Smooth muscle cell (in vitro differentiated cells): Measurements from ENCODE around the gene PSMD13. TPM values are rescaled to one million over a fixed set of nuclear protein-coding genes. Genes with fewer than 3 reads are reported as not detected.

ENCODE experiments used
- DNase-seq: peaks from one replicate; lab custom pipeline; 2025; ENCODE audit not compliant: unreplicated experiment; lab: John Stamatoyannopoulos, UW
- H2AFZ ChIP-seq: fragments of 200-600 bp; sonication (generic); 2 replicates; pipeline ENCODE4 v1.6.0; 2016; ENCODE audit warnings: antibody characterized with exemption, low read depth, mild to moderate bottlenecking
- H3F3A ChIP-seq: fragments of 200-600 bp; sonication (generic); 2 replicates; pipeline ENCODE4 v1.6.0; 2017; ENCODE audit warnings: antibody characterized with exemption, low read depth
- H3K27ac ChIP-seq: fragments of 200-600 bp; sonication (generic); 2 replicates; pipeline ENCODE4 v1.5.1; 2016; ENCODE audit warnings: low read depth, mild to moderate bottlenecking
- H3K27me3 ChIP-seq: fragments of 200-600 bp; sonication (generic); 2 replicates; pipeline ENCODE4 v1.6.1; 2016; ENCODE audit warnings: low read depth, mild to moderate bottlenecking
- H3K36me3 ChIP-seq: fragments of 200-600 bp; sonication (generic); 2 replicates; pipeline ENCODE4 v1.5.1; 2016; ENCODE audit warnings: low read depth
- H3K4me1 ChIP-seq: fragments of 200-600 bp; sonication (generic); 2 replicates; pipeline ENCODE4 v1.5.1; 2016; ENCODE audit warnings: low read depth
- H3K4me2 ChIP-seq: fragments of 200-600 bp; sonication (generic); 2 replicates; pipeline ENCODE4 v1.6.0; 2016; ENCODE audit warnings: mild to moderate bottlenecking
- H3K4me3 ChIP-seq: fragments of 200-600 bp; sonication (generic); 2 replicates; pipeline ENCODE4 v1.5.1; 2016; ENCODE audit warnings: mild to moderate bottlenecking
- H3K79me2 ChIP-seq: fragments of 200-600 bp; sonication (generic); 2 replicates; pipeline ENCODE4 v1.6.0; 2016; ENCODE audit warnings: low read depth, mild to moderate bottlenecking
- H3K9ac ChIP-seq: fragments of 200-600 bp; sonication (generic); 2 replicates; pipeline ENCODE4 v1.6.0; 2016; ENCODE audit warnings: low read depth
- H3K9me3 ChIP-seq: fragments of 200-600 bp; sonication (generic); replicated peaks from 2 replicates; pipeline ENCODE4 v1.5.1; 2016; ENCODE audit warnings: low read depth
- H4K20me1 ChIP-seq: fragments of 200-600 bp; sonication (generic); 2 replicates; pipeline ENCODE4 v1.6.0; 2016; ENCODE audit warnings: low read depth
- WGBS: methylation state at CpG from one replicate; pipeline ENCODE4 v1.1.7; 2016; ENCODE audit warnings: low lambda C conversion rate; 5-methylcytosine and 5-hydroxymethylcytosine counted together
- polyA plus RNA-seq: library from polyadenylated mRNA; unstranded; fragments of >200 nt; fragmentation: Nextera tagmentation; extraction: Ambion mirVana; gene quantifications from 2 replicates; pipeline ENCODE4 v1.2.1, GENCODE V29; 2016
- total RNA-seq: library from RNA; depleted of rRNA; stranded (reverse); fragments of >200 nt; gene quantifications from 2 replicates; pipeline ENCODE4 v1.2.3, GENCODE V29; 2014
- TF ChIP-seq, protein P1 (sequence below): fragments of 200-600 bp; sonication (generic); IDR thresholded peaks from 2 replicates; pipeline ENCODE4 v1.5.1; 2017; ENCODE audit warnings: borderline replicate concordance, mild to moderate bottlenecking, antibody characterized with exemption; ENCODE audit not compliant: insufficient read depth, poor library complexity, severe bottlenecking

PSMD13 gene
- total and polyA plus RNA-seq, 2 experiments from 2014 or later, result 77.4 to 200 TPM

DNA sequence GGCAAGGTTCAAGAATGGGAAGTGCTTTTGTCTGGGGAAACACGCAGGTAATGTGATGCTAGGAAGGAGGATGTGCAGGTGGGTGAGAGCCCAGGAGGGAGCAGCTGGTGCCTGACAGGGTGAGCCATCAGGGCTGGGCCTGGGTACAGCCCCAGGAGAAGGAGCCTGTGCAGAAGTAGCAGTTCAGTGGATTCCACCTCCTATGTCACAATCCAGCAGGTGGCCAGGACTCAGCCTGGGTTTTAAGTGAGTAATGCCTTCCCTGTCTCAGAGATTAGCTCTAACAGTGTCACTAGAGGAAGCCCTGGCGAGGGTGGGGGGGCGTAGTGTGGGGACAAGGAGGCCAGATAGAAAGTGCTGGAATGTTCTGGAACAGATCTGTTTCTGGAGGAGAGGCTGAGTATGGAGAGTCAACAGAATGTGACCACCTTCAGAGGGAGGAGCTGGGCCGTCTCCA, 21.2 kb upstream of the PSMD13 start:
- 93% methylated on average over 4 of the region's 4 CpGs for WGBS
- DNase-seq, result no peak
- H3K27ac ChIP-seq, result peak overlapping the region; percentile 9
- H3K27me3 ChIP-seq, result no peaks in the 10 kb centered on the region
- no peaks in the 10 kb centered on the region for H3K36me3 ChIP-seq
- H3K4me3 ChIP-seq, result no peak overlapping the region
- no peak overlapping the region for H2AFZ ChIP-seq
- no peak overlapping the region for H3K9ac ChIP-seq
- H3K4me2 ChIP-seq, result no peak overlapping the region
- peaks cover 34% of the 10 kb centered on the region for H3F3A ChIP-seq
- peaks cover 10% of the 10 kb centered on the region for H3K79me2 ChIP-seq
- H3K4me1 ChIP-seq, result no peaks in the 10 kb centered on the region
- H4K20me1 ChIP-seq, result peaks cover 26% of the 10 kb centered on the region
- no peaks in the 10 kb centered on the region for H3K9me3 ChIP-seq
- TF ChIP-seq, protein P1, sequence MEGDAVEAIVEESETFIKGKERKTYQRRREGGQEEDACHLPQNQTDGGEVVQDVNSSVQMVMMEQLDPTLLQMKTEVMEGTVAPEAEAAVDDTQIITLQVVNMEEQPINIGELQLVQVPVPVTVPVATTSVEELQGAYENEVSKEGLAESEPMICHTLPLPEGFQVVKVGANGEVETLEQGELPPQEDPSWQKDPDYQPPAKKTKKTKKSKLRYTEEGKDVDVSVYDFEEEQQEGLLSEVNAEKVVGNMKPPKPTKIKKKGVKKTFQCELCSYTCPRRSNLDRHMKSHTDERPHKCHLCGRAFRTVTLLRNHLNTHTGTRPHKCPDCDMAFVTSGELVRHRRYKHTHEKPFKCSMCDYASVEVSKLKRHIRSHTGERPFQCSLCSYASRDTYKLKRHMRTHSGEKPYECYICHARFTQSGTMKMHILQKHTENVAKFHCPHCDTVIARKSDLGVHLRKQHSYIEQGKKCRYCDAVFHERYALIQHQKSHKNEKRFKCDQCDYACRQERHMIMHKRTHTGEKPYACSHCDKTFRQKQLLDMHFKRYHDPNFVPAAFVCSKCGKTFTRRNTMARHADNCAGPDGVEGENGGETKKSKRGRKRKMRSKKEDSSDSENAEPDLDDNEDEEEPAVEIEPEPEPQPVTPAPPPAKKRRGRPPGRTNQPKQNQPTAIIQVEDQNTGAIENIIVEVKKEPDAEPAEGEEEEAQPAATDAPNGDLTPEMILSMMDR, result no peak

DNA sequence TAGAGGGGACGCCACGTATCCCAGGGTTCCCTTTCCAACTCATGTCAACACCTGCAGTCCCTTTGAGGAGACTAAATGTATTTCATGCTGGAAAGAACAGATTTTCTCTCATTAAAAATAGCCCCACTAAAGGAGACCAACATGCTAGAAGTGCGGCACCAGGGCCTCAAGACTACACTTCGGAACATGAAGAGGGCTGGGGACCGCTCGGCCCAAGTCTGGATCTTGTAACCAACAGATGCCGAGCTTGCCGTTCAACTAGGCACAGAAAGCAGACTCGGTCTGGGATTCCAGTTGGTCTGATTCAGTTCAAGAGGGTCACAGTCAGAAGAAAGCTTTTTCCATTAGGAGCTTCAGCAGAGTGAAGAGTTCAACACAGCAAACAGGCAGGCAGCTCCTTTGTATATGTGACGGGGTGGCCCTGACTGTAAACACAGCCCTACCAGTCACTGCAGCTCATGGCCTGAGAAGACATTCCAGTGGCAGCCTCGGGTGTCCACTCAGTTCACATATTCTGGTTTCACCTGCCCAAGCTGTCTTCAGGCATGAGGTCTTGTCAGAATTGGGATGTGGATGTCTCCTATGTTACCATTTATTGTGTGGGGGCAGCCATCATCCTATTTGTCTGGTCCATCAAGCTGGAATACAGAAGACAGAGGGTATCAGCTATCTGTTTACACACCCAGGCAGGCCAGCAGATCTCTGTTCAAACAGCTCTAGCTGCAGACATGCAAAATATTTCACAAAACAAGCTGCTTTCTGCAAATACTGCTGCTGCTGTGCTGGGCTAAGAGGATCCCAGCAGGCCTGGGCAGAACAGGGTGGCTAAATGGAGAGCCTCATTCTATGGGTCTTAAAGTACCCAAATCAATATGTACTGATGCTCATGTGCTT, 20.4 kb upstream of the PSMD13 start:
- no peak overlapping the region for H2AFZ ChIP-seq
- H3K4me2 ChIP-seq, result no peak overlapping the region
- DNase-seq, result no peak
- H3K9me3 ChIP-seq, result no peaks in the 10 kb centered on the region
- peak overlapping the region; percentile 9 for H3K27ac ChIP-seq
- no peaks in the 10 kb centered on the region for H3K36me3 ChIP-seq
- peaks cover 19% of the 10 kb centered on the region for H4K20me1 ChIP-seq
- no peaks in the 10 kb centered on the region for H3K27me3 ChIP-seq
- no peak overlapping the region for H3K9ac ChIP-seq
- no peaks in the 10 kb centered on the region for H3K4me1 ChIP-seq
- peaks cover 3% of the 10 kb centered on the region for H3K79me2 ChIP-seq
- no peak overlapping the region for H3K4me3 ChIP-seq
- H3F3A ChIP-seq, result peaks cover 34% of the 10 kb centered on the region
- 91% methylated on average over 11 of the region's 11 CpGs for WGBS
- TF ChIP-seq, protein P1, result no peak

DNA sequence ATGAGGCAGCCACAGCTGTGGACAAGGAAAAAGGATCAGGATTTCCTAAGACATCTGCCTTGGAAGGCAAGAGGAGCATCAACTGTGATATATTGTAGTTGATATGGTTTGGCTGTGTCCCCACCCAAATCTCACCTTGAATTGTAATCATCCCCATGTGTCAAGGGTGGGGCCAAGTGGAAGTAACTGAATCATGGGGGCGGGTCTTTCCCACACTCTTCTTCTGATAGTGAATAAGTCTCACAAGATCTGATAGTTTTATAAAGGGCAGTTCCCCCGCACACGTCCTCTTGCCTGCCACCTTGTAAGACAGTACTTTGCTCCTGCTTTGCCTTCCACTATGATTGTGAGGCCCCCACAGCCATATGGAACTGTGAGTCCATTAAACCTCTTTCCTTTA, 19.1 kb upstream of the PSMD13 start:
- Histone ChIP-seq H3K4me2 (no peak overlapping the region), H2AFZ (no peak overlapping the region), H3K9me3 (no peaks in the 10 kb centered on the region), H4K20me1 (peaks cover 8% of the 10 kb centered on the region), H3K27ac (no peak overlapping the region), H3K36me3 (no peaks in the 10 kb centered on the region), H3F3A (peaks cover 27% of the 10 kb centered on the region), H3K27me3 (no peaks in the 10 kb centered on the region), H3K4me1 (no peaks in the 10 kb centered on the region), H3K79me2 (no peaks in the 10 kb centered on the region), H3K4me3 (no peak overlapping the region), H3K9ac (no peak overlapping the region)
- TF ChIP-seq, protein P1, result no peak
- WGBS, result 98% methylated on average over 3 of the region's 3 CpGs
- DNase-seq, result no peak
